ENCODE data around the gene LYRM1. TPM values are rescaled to one million over a fixed set of nuclear protein-coding genes. Genes with fewer than 3 reads are reported as not detected.

LYRM1 gene
- total and polyA plus RNA-seq, 8 donors = 6.7 to 58.5 (median 27.8) TPM

GRCh38 chr16:20902426-20902825 is 1.9 kb downstream of the LYRM1 start:
- Histone ChIP-seq H3K27me3 (no peaks in the 10 kb centered on the region), H3K4me3 (peak overlapping the region in 1 of 4 donors; percentile 62), H3K36me3 (peaks cover 0 to 2% (median 0%) of the 10 kb centered on the region in 4 donors), H3K27ac (peak overlapping the region; percentile 32 to 99 (median 98)), H3K9me3 (no peaks in the 10 kb centered on the region), H3K4me1 (peaks cover 79 to 86% (median 84%) of the 10 kb centered on the region in 4 donors)
- no peak for DNase-seq
- no peak for TF ChIP-seq POLR2AphosphoS5 (IDR thresholded peaks at IDR 0.05)
- intact Hi-C loops (cut with DNase I; ENCODE audit: low total_unique reads) = loop anchor here (10.0 kb wide), 1 partner anchor 48 kb away; no protein-coding TSS in a partner anchor
- 79 to 91% (median 90%) methylated on average over 6 of the region's 6 CpGs for WGBS, 5 donors

- Histone ChIP-seq H3K9me3 (no peaks in the 10 kb centered on the region), H3K27ac (peak overlapping the region in 4 of 5 donors; percentile 98 to 99 (median 98)), H3K36me3 (no peaks in the 10 kb centered on the region), H3K27me3 (no peaks in the 10 kb centered on the region), H3K4me3 (no peak overlapping the region), H3K4me1 (peaks cover 71 to 86% (median 80%) of the 10 kb centered on the region in 4 donors)
- WGBS, 5 donors = 66 to 80% (median 77%) methylated on average over 5 of the region's 5 CpGs
- no peak for TF ChIP-seq POLR2AphosphoS5 (IDR thresholded peaks at IDR 0.05)
- no peak for TF ChIP-seq POLR2A (IDR thresholded peaks at IDR 0.05)
- no peak for TF ChIP-seq CTCF (IDR thresholded peaks at IDR 0.05)
- no peak for TF ChIP-seq EP300 (IDR thresholded peaks at IDR 0.05)
- DNase-seq = no peak
- intact Hi-C loops (cut with DNase I; ENCODE audit: low total_unique reads) = loop anchor here (10.0 kb wide), 1 partner anchor 49 kb away; no protein-coding TSS in a partner anchor
Measured at GRCh38 chr16:20903116-20903898, 2.7 kb downstream of the LYRM1 start.

GRCh38 chr16:20903899-20904506 is 3.4 kb downstream of the LYRM1 start:
- intact Hi-C loops (cut with DNase I; ENCODE audit: low total_unique reads) = loop anchor here (10.0 kb wide), 1 partner anchor 49 kb away; no protein-coding TSS in a partner anchor
- Histone ChIP-seq H3K4me3 (peak overlapping the region in 1 of 4 donors; percentile 11), H3K36me3 (no peaks in the 10 kb centered on the region), H3K9me3 (no peaks in the 10 kb centered on the region), H3K27me3 (no peaks in the 10 kb centered on the region), H3K4me1 (peaks cover 64 to 85% (median 74%) of the 10 kb centered on the region in 4 donors), H3K27ac (peak overlapping the region in 4 of 5 donors; percentile 98 to 99 (median 98))
- WGBS, 5 donors = 12 to 32% (median 30%) methylated on average over 5 of the region's 5 CpGs
- no peak for DNase-seq
- no peak for TF ChIP-seq EP300 (IDR thresholded peaks at IDR 0.05)
- TF ChIP-seq CTCF (IDR thresholded peaks at IDR 0.05) = no peak
- TF ChIP-seq POLR2A (IDR thresholded peaks at IDR 0.05) = no peak
- TF ChIP-seq POLR2AphosphoS5 (IDR thresholded peaks at IDR 0.05) = no peak

- DNase-seq = peak; percentile 30 to 74
- Histone ChIP-seq H3K36me3 (no peaks in the 10 kb centered on the region), H3K4me3 (peak overlapping the region in 1 of 4 donors; percentile 11), H3K27ac (peak overlapping the region in 4 of 5 donors; percentile 98 to 99 (median 98)), H3K27me3 (no peaks in the 10 kb centered on the region), H3K9me3 (no peaks in the 10 kb centered on the region), H3K4me1 (peaks cover 60 to 82% (median 68%) of the 10 kb centered on the region in 4 donors)
- TF ChIP-seq POLR2A (IDR thresholded peaks at IDR 0.05) = no peak
- peak in 2 of 3 donors; percentile 68 to 82 for TF ChIP-seq POLR2AphosphoS5 (IDR thresholded peaks at IDR 0.05)
- WGBS, 5 donors = 13 to 26% (median 17%) methylated on average over 3 of the region's 3 CpGs
- intact Hi-C loops (cut with DNase I; ENCODE audit: low total_unique reads) = loop anchor here (10.0 kb wide), 1 partner anchor 50 kb away; no protein-coding TSS in a partner anchor
Measured at GRCh38 chr16:20904507-20905081, 4.0 kb downstream of the LYRM1 start.

GRCh38 chr16:20905576-20905975 is 5.0 kb downstream of the LYRM1 start:
- intact Hi-C loops (cut with DNase I; ENCODE audit: low total_unique reads) = loop anchor here (10.0 kb wide), 1 partner anchor 51 kb away; no protein-coding TSS in a partner anchor
- Histone ChIP-seq H3K27ac (peak overlapping the region; percentile 26 to 99 (median 98)), H3K36me3 (no peaks in the 10 kb centered on the region), H3K4me1 (peaks cover 60 to 87% (median 67%) of the 10 kb centered on the region in 4 donors), H3K27me3 (no peaks in the 10 kb centered on the region), H3K4me3 (no peak overlapping the region), H3K9me3 (no peaks in the 10 kb centered on the region)
- 54 to 64% (median 61%) methylated on average over 3 of the region's 3 CpGs for WGBS, 5 donors
- TF ChIP-seq CTCF (IDR thresholded peaks at IDR 0.05) (no peak), POLR2AphosphoS5 (IDR thresholded peaks at IDR 0.05) (no peak), EP300 (IDR thresholded peaks at IDR 0.05) (no peak), POLR2A (IDR thresholded peaks at IDR 0.05) (no peak)
- DNase-seq = no peak
